HepG2 (cell line): ENCODE results near the gene EOLA2. TPM values are rescaled to one million over a fixed set of nuclear protein-coding genes. Genes with fewer than 3 reads are reported as not detected.
"Not testable (repeated sequence)": the region's sequence is repeated elsewhere in the genome, so short reads cannot be mapped to it uniquely, and the experiment has no call there.

Source experiments
- ATAC-seq: fragments of 200-7000 bp; cut with Tn5 transposase; 3 replicates; pipeline ENCODE4 v1.9.1; 2020; ENCODE audit warnings: mild to moderate bottlenecking, moderate library complexity
- BruUV-seq: library from RNA; stranded (reverse); fragments of 400-500 nt; replicated peaks from 2 replicates; lab custom pipeline; 2021; lab: Mats Ljungman, UMichigan
- CTCF ChIA-PET: fragments of 300-600 bp; formaldehyde crosslinking; extraction: SDS; loops from one replicate; lab custom pipeline; 2021; ENCODE audit warnings: low total read pairs, inconsistent platforms, low intra/inter-chr PET ratio; lab: Yijun Ruan, JAX
- POLR2A ChIA-PET: fragments of 350-600 bp; sonication (Branson Sonifier 250); formaldehyde crosslinking; loops from one replicate; lab custom pipeline; 2020; ENCODE audit warnings: antibody characterized with exemption, inconsistent platforms; lab: Yijun Ruan, JAX
- DNase-seq: peaks from one replicate; pipeline ENCODE4 v3.0.0-alpha.2; 2015; ENCODE audit warnings: low spot score
- FAIRE-seq: peaks from 3 replicates; lab custom pipeline; 2011; peaks lifted over from hg19 to GRCh38; lab: Jason Lieb, UNC
- H2AFZ ChIP-seq: one replicate; pipeline ENCODE4 v1.6.1; 2011; ENCODE audit warnings: low read length, inconsistent platforms
- H3K27ac ChIP-seq: fragments of 300-600 bp; 3 replicates; pipeline ENCODE4 v1.8.0; 2011; ENCODE audit warnings: mixed run types, mild to moderate bottlenecking, mixed read lengths, low read length, inconsistent platforms; ENCODE audit not compliant: insufficient read depth; ENCODE audit errors: extremely low read length
- H3K27me3 ChIP-seq, 2 experiments: fragments of 200-600 bp in 1 of 2; 2 replicates in 1 of 2; 3 replicates in 1 of 2; pipeline versions ENCODE4 v1.6.0 to v1.8.0; 2011; ENCODE audit warnings: low read length in 2 of 2, mild to moderate bottlenecking in 2 of 2, moderate library complexity in 2 of 2, inconsistent platforms in 1 of 2; ENCODE audit not compliant: insufficient read depth in 2 of 2, control insufficient read depth in 1 of 2
- H3K36me3 ChIP-seq, 2 experiments: fragments of 200-600 bp in 1 of 2; replicated peaks in 1 of 2; 2 replicates in 1 of 2; 3 replicates in 1 of 2; pipeline versions ENCODE4 v1.5.1 to v1.8.0; 2011; ENCODE audit warnings: low read length in 2 of 2, inconsistent platforms in 1 of 2; ENCODE audit not compliant: insufficient read depth in 2 of 2, control insufficient read depth in 1 of 2
- H3K4me1 ChIP-seq: 2 replicates; pipeline ENCODE4 v1.5.1; 2012; ENCODE audit warnings: low read length, inconsistent platforms; ENCODE audit not compliant: insufficient read depth
- H3K4me2 ChIP-seq: 2 replicates; pipeline ENCODE4 v1.6.0; 2011; ENCODE audit warnings: low read depth, low read length, inconsistent platforms
- H3K4me3 ChIP-seq, 3 experiments: fragments of 200-600 bp in 1 of 3; sonication (generic), shearing (Covaris generic) in 1 of 3; replicated peaks in 1 of 3; 2 replicates each; pipeline ENCODE4 v1.5.1; 2011 to 2016; ENCODE audit warnings: low read length in 3 of 3, inconsistent platforms in 2 of 3, low read depth in 2 of 3, mild to moderate bottlenecking in 2 of 3, control low read depth in 1 of 3, mixed read lengths in 1 of 3; ENCODE audit not compliant: insufficient read depth in 1 of 3
- H3K79me2 ChIP-seq: one replicate; pipeline ENCODE4 v1.6.1; 2011; ENCODE audit warnings: low read length, inconsistent platforms; ENCODE audit not compliant: insufficient read depth
- H3K9ac ChIP-seq: 2 replicates; pipeline ENCODE4 v1.6.0; 2011; ENCODE audit warnings: mild to moderate bottlenecking, low read depth, low read length, inconsistent platforms; ENCODE audit not compliant: insufficient read depth
- H3K9me3 ChIP-seq: 2 replicates; pipeline ENCODE4 v1.5.1; 2012; ENCODE audit warnings: mild to moderate bottlenecking, low read length
- H4K20me1 ChIP-seq: 2 replicates; pipeline ENCODE4 v1.6.0; 2011; ENCODE audit warnings: inconsistent platforms, mild to moderate bottlenecking, low read length, moderate library complexity; ENCODE audit not compliant: insufficient read depth
- WGBS: methylation state at CpG from one replicate; pipeline ENCODE4 v1.1.6; 2017; ENCODE audit warnings: low lambda C conversion rate; 5-methylcytosine and 5-hydroxymethylcytosine counted together
- in situ Hi-C: cut with HindIII; loops from 2 replicates; pipeline ENCODE4 v1.10.0; 2017; ENCODE audit warnings: low pct_unique_long_range_greater_than_20kb; ENCODE audit not compliant: extremely low pct_ligation_motif_present
- intact Hi-C: fragments of 100-400 bp; cut with micrococcal nuclease; formaldehyde crosslinking; loops from one replicate; pipeline ENCODE4 v1.10.0; 2022; ENCODE audit not compliant: unreplicated experiment
- polyA plus RNA-seq, 8 experiments: library from polyadenylated mRNA; depleted of rRNA in 3 of 8; stranded (reverse) in 7 of 8; unstranded in 1 of 8; fragments of >200 nt; fragmentation: Illumina TruSeq in 4 of 8; extraction: Trizol in 4 of 8; gene quantifications; 2 replicates each; pipeline versions ENCODE4 v1.2.1 to v1.2.3, GENCODE V29; 2011 to 2016; ENCODE audit warnings: low read depth in 4 of 8, missing spikeins in 1 of 8, mixed read lengths in 1 of 8; ENCODE audit not compliant: insufficient read depth in 1 of 8
- total RNA-seq, 5 experiments: library from RNA; depleted of rRNA; stranded (reverse); fragments of >200 nt; fragmentation: Illumina TruSeq; extraction: Trizol; gene quantifications; 2 replicates each; pipeline ENCODE4 v1.2.3, GENCODE V29; 2016; ENCODE audit warnings: low read depth in 1 of 5

EOLA2 gene
- total and polyA plus RNA-seq, 2 of the 13 experiments (the other 11 are each of a cell fraction or from before 2014, with no cell fraction given) = 20.4 to 22.0 TPM

DNA sequence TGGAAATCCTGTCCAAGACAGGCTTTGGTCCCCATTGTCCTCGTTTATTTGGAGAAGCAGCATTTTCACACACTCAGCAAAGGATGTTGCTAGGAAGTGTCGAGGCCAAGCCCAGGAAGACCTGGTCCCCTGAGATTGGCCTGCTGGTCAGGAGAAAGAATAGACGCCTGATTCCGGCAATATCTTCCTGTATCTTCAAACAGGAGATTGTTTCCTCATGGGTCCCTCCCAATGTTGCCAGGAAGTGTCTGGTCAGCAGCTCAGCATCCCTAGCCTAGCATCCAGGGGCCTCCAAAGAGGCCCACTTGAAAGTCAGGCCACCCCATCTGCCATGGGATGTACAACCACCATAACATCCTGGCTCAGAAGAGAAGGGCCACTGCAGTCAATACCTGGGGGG, 6.9 kb downstream of the EOLA2 start:
- no CpG with 5 or more reads among the region's 4 CpGs for WGBS
- intact Hi-C loops, FAIRE-seq, H3K9me3 ChIP-seq, ATAC-seq, H3K9ac ChIP-seq, BruUV-seq, H3K4me2 ChIP-seq, H3K4me3 ChIP-seq, H3K27ac ChIP-seq, H3K4me1 ChIP-seq, H3K79me2 ChIP-seq, H3K36me3 ChIP-seq, H2AFZ ChIP-seq, in situ Hi-C loops, H3K27me3 ChIP-seq, POLR2A ChIA-PET, DNase-seq, H4K20me1 ChIP-seq, CTCF ChIA-PET: not testable (repeated sequence)

DNA sequence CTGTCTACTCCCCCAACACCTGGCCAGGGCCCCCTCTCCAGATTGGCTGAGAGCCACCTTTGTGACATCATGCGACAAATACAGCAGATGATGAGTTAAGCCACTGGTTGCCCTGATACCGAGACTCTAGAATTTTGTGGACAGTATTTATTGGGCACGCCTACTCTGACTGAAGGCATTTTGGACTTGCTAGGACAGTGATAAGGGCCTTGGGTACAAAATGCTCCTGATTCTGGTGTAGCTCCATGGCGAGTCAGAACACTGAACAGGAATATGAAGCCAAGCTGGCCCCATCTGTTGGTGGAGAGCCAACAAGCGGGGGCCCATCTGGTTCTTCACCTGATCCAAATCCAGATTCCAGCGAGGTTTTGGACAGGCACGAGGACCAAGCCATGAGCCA, 8.9 kb downstream of the EOLA2 start, which contains the start of gene HSFX4:
Gene HSFX4 (plus strand): TSS at position 174 of the 400 bp plus-strand sequence. CDS start 72 bp downstream, at position 246.
- in situ Hi-C loops = not testable (repeated sequence)
- no CpG with 5 or more reads among the region's 7 CpGs for WGBS
- FAIRE-seq = peak; percentile 60

DNA sequence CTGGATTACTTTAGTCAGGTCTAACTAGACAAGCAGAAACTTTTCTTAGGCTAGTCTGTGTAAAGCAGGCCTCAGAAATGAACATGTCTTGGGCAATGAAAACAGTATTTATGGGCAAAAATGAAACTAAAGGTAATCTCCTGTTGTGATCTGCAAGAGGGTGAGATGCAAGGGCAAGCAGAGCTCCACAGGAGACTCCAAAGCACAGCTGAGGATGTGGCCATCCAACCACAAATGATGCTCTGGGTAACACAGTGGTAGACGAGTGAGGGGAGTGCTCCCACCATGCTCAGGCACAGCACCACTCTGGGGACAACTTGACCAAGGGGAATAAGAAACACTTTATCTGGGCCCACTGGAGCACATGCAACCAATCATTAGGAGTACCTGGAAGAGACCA, 9.7 kb downstream of the EOLA2 start:
- H3K4me2 ChIP-seq, H3K4me1 ChIP-seq, H3K9ac ChIP-seq, H3K9me3 ChIP-seq, POLR2A ChIA-PET, H3K79me2 ChIP-seq, H2AFZ ChIP-seq, BruUV-seq, H4K20me1 ChIP-seq, intact Hi-C loops, H3K27ac ChIP-seq, DNase-seq, H3K27me3 ChIP-seq, ATAC-seq, CTCF ChIA-PET, H3K4me3 ChIP-seq, H3K36me3 ChIP-seq, in situ Hi-C loops: not testable (repeated sequence)
- peak; percentile 69 for FAIRE-seq
- no CpG with 5 or more reads among the region's 1 CpG for WGBS

More for the DNA sequence above, 8.9 kb downstream of the EOLA2 start, which contains the start of gene HSFX4:
- DNase-seq, H3K4me3 ChIP-seq, H3K4me2 ChIP-seq, H3K4me1 ChIP-seq, H3K9ac ChIP-seq, H3K79me2 ChIP-seq, BruUV-seq, H3K27ac ChIP-seq, CTCF ChIA-PET, POLR2A ChIA-PET, H2AFZ ChIP-seq, H3K27me3 ChIP-seq, intact Hi-C loops, H3K9me3 ChIP-seq, H3K36me3 ChIP-seq, ATAC-seq, H4K20me1 ChIP-seq: not testable (repeated sequence)

GRCh38 chrX:149927964-149928258, 10.4 kb downstream of the EOLA2 start:
- H2AFZ ChIP-seq, H3K4me3 ChIP-seq, H4K20me1 ChIP-seq, H3K27me3 ChIP-seq, in situ Hi-C loops, H3K9ac ChIP-seq, CTCF ChIA-PET, BruUV-seq, H3K27ac ChIP-seq, H3K4me1 ChIP-seq, DNase-seq, FAIRE-seq, POLR2A ChIA-PET, ATAC-seq, H3K9me3 ChIP-seq, H3K36me3 ChIP-seq, intact Hi-C loops, H3K79me2 ChIP-seq, H3K4me2 ChIP-seq: not testable (repeated sequence)
- WGBS = no CpG with 5 or more reads among the region's 1 CpG
